IMR-90 (cell line): ENCODE results near the gene DUS1L. TPM values are rescaled to one million over a fixed set of nuclear protein-coding genes. Genes with fewer than 3 reads are reported as not detected.
A peak's percentile ranks its signal among the peaks of the same experiment; 100 is the strongest.

Experiments used
- ATAC-seq: fragments of 200-7000 bp; cut with Tn5 transposase; 2 replicates; pipeline ENCODE4 v1.9.1; 2020; ENCODE audit warnings: low read depth, mild to moderate bottlenecking, moderate library complexity
- BruUV-seq: library from RNA; stranded (reverse); fragments of 400-500 nt; replicated peaks from 2 replicates; lab custom pipeline; 2021; lab: Mats Ljungman, UMichigan
- CTCF ChIA-PET: fragments of 300-600 bp; formaldehyde crosslinking; extraction: SDS; loops from one replicate; lab custom pipeline; 2021; ENCODE audit warnings: antibody characterized with exemption; lab: Yijun Ruan, JAX
- POLR2A ChIA-PET: fragments of 300-600 bp; sonication (Branson Sonifier 250); formaldehyde crosslinking; loops from one replicate; lab custom pipeline; 2022; ENCODE audit warnings: antibody characterized with exemption; ENCODE audit not compliant: unreplicated experiment; lab: Charles Lee
- DNase-seq: peaks from one replicate; pipeline ENCODE4 v3.0.0; 2013
- H2AFZ ChIP-seq: replicated peaks from 2 replicates; pipeline ENCODE3; 2013; ENCODE audit warnings: low read length, mild to moderate bottlenecking; ENCODE audit not compliant: poor library complexity
- H2AK5ac ChIP-seq: 2 replicates; pipeline ENCODE4 v1.6.1; 2013; ENCODE audit warnings: low read depth, low read length, inconsistent platforms
- H2AK9ac ChIP-seq: replicated peaks from 2 replicates; pipeline ENCODE3; 2013; ENCODE audit warnings: mild to moderate bottlenecking, low read depth, low read length, moderate library complexity; ENCODE audit not compliant: poor library complexity
- H2BK120ac ChIP-seq: 2 replicates; pipeline ENCODE4 v1.6.1; 2013; ENCODE audit warnings: low read depth, low read length, inconsistent platforms
- H2BK15ac ChIP-seq: 3 replicates; pipeline ENCODE4 v1.6.1; 2013; ENCODE audit warnings: low read depth, low read length, inconsistent platforms
- H2BK20ac ChIP-seq: 2 replicates; pipeline ENCODE4 v1.6.1; 2013; ENCODE audit warnings: low read depth, mild to moderate bottlenecking, inconsistent platforms, low read length, moderate library complexity
- H2BK5ac ChIP-seq: 2 replicates; pipeline ENCODE4 v1.6.1; 2013; ENCODE audit warnings: mild to moderate bottlenecking, low read depth, low read length, inconsistent platforms; ENCODE audit not compliant: poor library complexity, severe bottlenecking
- H3K14ac ChIP-seq: replicated peaks from 2 replicates; pipeline ENCODE4 v1.6.1; 2013; ENCODE audit warnings: low read depth, low read length, inconsistent platforms
- H3K18ac ChIP-seq: 2 replicates; pipeline ENCODE4 v1.6.1; 2013; ENCODE audit warnings: low read depth, low read length, control low read depth
- H3K23ac ChIP-seq: 2 replicates; pipeline ENCODE4 v1.6.1; 2013; ENCODE audit warnings: low read depth, low read length, inconsistent platforms
- H3K27ac ChIP-seq: 2 replicates; pipeline ENCODE4 v1.5.1; 2013; ENCODE audit warnings: mild to moderate bottlenecking, control low read depth, low read length; ENCODE audit not compliant: insufficient read depth
- H3K27me3 ChIP-seq: 2 replicates; pipeline ENCODE4 v1.6.1; 2013; ENCODE audit warnings: low read length; ENCODE audit not compliant: control insufficient read depth, insufficient read depth
- H3K36me3 ChIP-seq: 2 replicates; pipeline ENCODE4 v1.6.1; 2013; ENCODE audit warnings: low read length, mixed read lengths; ENCODE audit not compliant: control insufficient read depth, insufficient read depth
- H3K4ac ChIP-seq: 2 replicates; pipeline ENCODE4 v1.6.1; 2013; ENCODE audit warnings: low read depth, low read length, inconsistent platforms
- H3K4me1 ChIP-seq: 2 replicates; pipeline ENCODE4 v1.6.1; 2013; ENCODE audit warnings: low read length, mixed read lengths; ENCODE audit not compliant: control insufficient read depth, insufficient read depth
- H3K4me2 ChIP-seq: 2 replicates; pipeline ENCODE4 v1.6.1; 2013; ENCODE audit warnings: low read depth, mild to moderate bottlenecking, control low read depth, low read length, moderate library complexity
- H3K4me3 ChIP-seq: 2 replicates; pipeline ENCODE4 v1.5.1; 2013; ENCODE audit warnings: low read depth, mild to moderate bottlenecking, control low read depth, low read length, moderate library complexity; ENCODE audit not compliant: insufficient read depth
- H3K56ac ChIP-seq: 2 replicates; pipeline ENCODE4 v1.6.1; 2013; ENCODE audit warnings: low read length, inconsistent platforms; ENCODE audit not compliant: insufficient read depth; ENCODE audit errors: extremely low read depth
- H3K79me1 ChIP-seq, 2 experiments: 2 replicates each; pipeline ENCODE4 v1.6.1; 2013; ENCODE audit warnings: low read length in 2 of 2, inconsistent platforms in 1 of 2, low read depth in 1 of 2
- H3K9ac ChIP-seq: 2 replicates; pipeline ENCODE4 v1.6.1; 2013; ENCODE audit warnings: low read depth, low read length, control low read depth
- H3K9me1 ChIP-seq: 2 replicates; pipeline ENCODE4 v1.6.1; 2013; ENCODE audit warnings: low read length, inconsistent platforms; ENCODE audit not compliant: insufficient read depth
- H3K9me3 ChIP-seq: 2 replicates; pipeline ENCODE4 v1.6.1; 2013; ENCODE audit warnings: low read length; ENCODE audit not compliant: control insufficient read depth, insufficient read depth
- H4K20me1 ChIP-seq: 2 replicates; pipeline ENCODE4 v1.6.1; 2013; ENCODE audit warnings: low read length, inconsistent platforms; ENCODE audit not compliant: insufficient read depth
- H4K5ac ChIP-seq: 2 replicates; pipeline ENCODE4 v1.6.1; 2013; ENCODE audit warnings: mild to moderate bottlenecking, low read depth, low read length, control low read depth
- H4K8ac ChIP-seq, 2 experiments: 2 replicates each; pipeline ENCODE4 v1.6.1; 2013; ENCODE audit warnings: low read depth in 2 of 2, low read length in 2 of 2, control low read depth in 1 of 2, inconsistent platforms in 1 of 2
- H4K91ac ChIP-seq: 2 replicates; pipeline ENCODE4 v1.6.1; 2013; ENCODE audit warnings: low read depth, low read length, inconsistent platforms; ENCODE audit not compliant: insufficient read depth
- BHLHE40 ChIP-seq: fragments of 150-350 bp; IDR thresholded peaks from 2 replicates; pipeline ENCODE4 v1.6.1; 2016; ENCODE audit warnings: mild to moderate bottlenecking, low read depth, low read length
- CEBPB ChIP-seq: IDR thresholded peaks from 2 replicates; pipeline ENCODE4 v1.6.1; 2012; ENCODE audit warnings: low read depth, low read length, improper control_type of control experiment
- CHD1 ChIP-seq: IDR thresholded peaks from 2 replicates; pipeline ENCODE4 v1.6.1; 2012; ENCODE audit warnings: low read depth, low read length, improper control_type of control experiment
- FOS ChIP-seq: fragments of 150-350 bp; IDR thresholded peaks from 2 replicates; pipeline ENCODE4 v1.6.1; 2016; ENCODE audit warnings: low read depth, low read length
- MAFK ChIP-seq: IDR thresholded peaks from 2 replicates; pipeline ENCODE4 v1.6.1; 2012; ENCODE audit warnings: low read depth, low read length, improper control_type of control experiment
- MAZ ChIP-seq: IDR thresholded peaks from 2 replicates; pipeline ENCODE4 v1.6.1; 2012; ENCODE audit warnings: low read depth, mild to moderate bottlenecking, low read length, improper control_type of control experiment, moderate library complexity, borderline replicate concordance
- MXI1 ChIP-seq: IDR thresholded peaks from 2 replicates; pipeline ENCODE4 v1.6.1; 2012; ENCODE audit warnings: low read depth, mild to moderate bottlenecking, low read length, moderate library complexity, borderline replicate concordance
- NFE2L2 ChIP-seq: fragments of 150-350 bp; IDR thresholded peaks from 2 replicates; pipeline ENCODE4 v1.6.1; 2016; ENCODE audit warnings: low read depth, mild to moderate bottlenecking, low read length
- POLR2A ChIP-seq: IDR thresholded peaks from 2 replicates; pipeline ENCODE4 v1.6.1; 2012; ENCODE audit warnings: mild to moderate bottlenecking, low read depth, low read length
- RAD21 ChIP-seq: IDR thresholded peaks from 2 replicates; pipeline ENCODE4 v1.6.1; 2012; ENCODE audit warnings: low read length, improper control_type of control experiment
- WGBS, 2 experiments: methylation state at CpG; one replicate each; pipeline versions ENCODE4 v1.1.5 to v1.1.7; 2013; ENCODE audit warnings: missing lambda C conversion rate in 2 of 2; ENCODE audit not compliant: insufficient read length in 1 of 2; ENCODE audit errors: extremely low coverage in 2 of 2; 5-methylcytosine and 5-hydroxymethylcytosine counted together
- dilution Hi-C: fragments of 300-500 bp; cut with HindIII; formaldehyde crosslinking; loops from one replicate; pipeline ENCODE4 v1.14.3; 2018; ENCODE audit warnings: low sequenced_read_pairs; ENCODE audit not compliant: unreplicated experiment
- in situ Hi-C: fragments of 300-500 bp; cut with MboI; formaldehyde crosslinking; loops from 3 replicates; pipeline ENCODE4 v1.14.3; 2019; ENCODE audit warnings: low sequenced_read_pairs, inconsistent platforms, mixed read lengths
- intact Hi-C: fragments of 100-400 bp; cut with micrococcal nuclease; formaldehyde crosslinking; loops from 2 replicates; pipeline ENCODE4 v1.10.0; 2022
- polyA plus RNA-seq, 3 experiments: library from polyadenylated mRNA; depleted of rRNA; stranded (reverse); fragments of >200 nt; gene quantifications; 2 replicates each; pipeline ENCODE4 v1.2.3, GENCODE V29; 2012; ENCODE audit warnings: low replicate concordance in 1 of 3
- total RNA-seq: library from RNA; depleted of rRNA; stranded (reverse); fragments of >200 nt; gene quantifications from 2 replicates; pipeline ENCODE4 v1.2.3, GENCODE V29; 2012
- TF ChIP-seq, protein P1 (sequence below): conservative IDR thresholded peaks from 2 replicates; pipeline ENCODE4 v1.5.1; 2012; ENCODE audit warnings: mild to moderate bottlenecking, low read depth, low read length, improper control_type of control experiment
- TF ChIP-seq, protein P2 (sequence below): fragments of 150-350 bp; IDR thresholded peaks from 2 replicates; pipeline ENCODE4 v1.6.1; 2016; ENCODE audit warnings: low read depth, mild to moderate bottlenecking, low read length, moderate library complexity, borderline replicate concordance
- TF ChIP-seq, protein P3 (sequence below): fragments of 150-350 bp; IDR thresholded peaks from 2 replicates; pipeline ENCODE4 v1.6.1; 2017; ENCODE audit warnings: mild to moderate bottlenecking, antibody characterized with exemption, low read length, low read depth

DUS1L gene
- total and polyA plus RNA-seq, 2 of the 4 experiments (the other 2 are of a cell fraction): 29.0 to 76.9 TPM

DNA sequence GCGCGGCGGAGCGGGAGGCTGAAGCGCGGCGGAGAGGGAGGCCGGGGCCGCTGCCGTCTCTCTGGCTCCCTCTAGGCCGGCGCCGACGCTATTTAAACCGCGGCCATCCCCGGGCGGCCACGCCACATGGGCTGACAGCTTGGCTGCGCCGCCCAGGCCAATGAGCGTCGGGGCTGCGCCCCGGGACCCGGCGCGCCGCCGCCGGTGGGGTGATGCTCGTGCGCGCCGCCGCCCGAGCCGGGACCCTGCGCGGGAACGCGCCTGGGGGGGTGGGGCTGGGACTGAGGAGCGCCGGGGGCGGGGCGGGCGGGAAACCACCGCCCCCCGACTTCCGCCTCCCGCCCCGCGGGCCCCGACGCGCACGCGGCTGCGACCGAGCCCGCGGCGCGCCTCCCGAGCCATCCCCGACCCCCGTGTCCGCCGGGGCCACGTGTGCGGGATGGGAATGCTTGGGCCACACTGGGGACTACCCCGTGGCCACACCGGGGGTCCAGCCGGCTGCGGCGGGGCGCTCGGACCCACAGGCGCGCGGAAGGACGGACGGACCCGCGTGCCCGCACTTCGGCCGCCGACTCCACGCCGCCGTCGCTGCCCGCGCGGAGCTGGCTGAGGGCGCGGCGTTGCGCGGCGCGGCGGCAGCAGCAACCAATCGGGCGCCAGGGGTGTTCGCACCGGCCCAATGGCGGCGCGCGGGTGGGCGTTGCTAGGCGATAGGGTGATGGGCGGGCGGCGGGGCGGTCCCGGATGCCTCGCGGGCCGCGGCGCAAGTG lies 32.8 kb upstream of the DUS1L start, which contains the start of gene FASN:
Gene FASN, minus strand, starts transcription at position 68 of the 770 bp plus-strand sequence. CDS start 1,791 bp downstream, outside the sequence.
- Histone ChIP-seq H3K79me1 (peaks cover 0 to 52% of the 10 kb centered on the region in 2 experiments), H3K36me3 (peaks cover 21% of the 10 kb centered on the region), H3K9me1 (peaks cover 5% of the 10 kb centered on the region; the same call in 1 of the 2 replicates), H3K18ac (peak within 1 kb of the TSS; percentile 46; the same call in 1 of the 2 replicates), H3K14ac (peak within 1 kb of the TSS; percentile 96), H3K9ac (peak within 1 kb of the TSS; percentile 87), H3K27me3 (no peaks in the 10 kb centered on the region), H2AK5ac (peak within 1 kb of the TSS; percentile 94), H2BK5ac (peak within 1 kb of the TSS; percentile 90), H4K91ac (peak within 1 kb of the TSS; percentile 84), H3K9me3 (no peaks in the 10 kb centered on the region), H2AFZ (peak within 1 kb of the TSS; percentile 99), H3K23ac (peak within 1 kb of the TSS; percentile 94), H3K4me3 (peak within 1 kb of the TSS; percentile 72), H4K5ac (peak within 1 kb of the TSS; percentile 93), H2BK120ac (peak within 1 kb of the TSS; percentile 74), H3K4me1 (peaks cover 13% of the 10 kb centered on the region), H3K27ac (peak within 1 kb of the TSS; percentile 94), H3K4ac (peak within 1 kb of the TSS; percentile 97), H4K8ac (peak within 1 kb of the TSS; percentile 95 to 97), H4K20me1 (peaks cover 28% of the 10 kb centered on the region), H3K56ac (peak within 1 kb of the TSS; percentile 41; the same call in 1 of the 2 replicates), H2AK9ac (peak within 1 kb of the TSS; percentile 99), H2BK15ac (peak within 1 kb of the TSS; percentile 39; the same call in 1 of the 3 replicates), H2BK20ac (0 out of 2 replicates have a peak within 1 kb of the TSS, but pooled peaks have one; percentile 10), H3K4me2 (peak within 1 kb of the TSS; percentile 83)
- CTCF ChIA-PET: interaction anchor here (0.7 kb wide), 1 partner anchor 68 kb away, joined by 3 read pairs; no protein-coding TSS in a partner anchor
- ATAC-seq: peak; percentile 85
- WGBS, 2 experiments: 0% methylated on average over 64 of the region's 124 CpGs; no CpG with 5 or more reads in 1 of the 2 experiments
- POLR2A ChIA-PET: interaction anchor here (0.6 to 1.5 kb wide), 4 partner anchors 44 to 243 kb away, joined by 3 to 5 read pairs (median 4); partner anchors contain the start of gene DCXR
- dilution Hi-C loops: no loop called here
- intact Hi-C loops: loop anchor here (1.0 to 2.0 kb wide), 3 partner anchors 56 to 67 kb away; partner anchors contain the start of genes DCXR and RAC3
- DNase-seq: peak; percentile 93
- in situ Hi-C loops: no loop called here
- BruUV-seq: no TSS peak
- TF ChIP-seq NFE2L2 (no peak), POLR2A (peak; percentile 97), MAFK (no peak), MXI1 (peak; percentile 90), CEBPB (no peak), CHD1 (no peak), FOS (peak; percentile 38; the same call in 1 of the 2 replicates), BHLHE40 (no peak), RAD21 (peak; percentile 15; the same call in 1 of the 2 replicates), MAZ (0 out of 2 replicates have a peak, but pooled peaks have one; percentile 49)
- TF ChIP-seq, protein P1, sequence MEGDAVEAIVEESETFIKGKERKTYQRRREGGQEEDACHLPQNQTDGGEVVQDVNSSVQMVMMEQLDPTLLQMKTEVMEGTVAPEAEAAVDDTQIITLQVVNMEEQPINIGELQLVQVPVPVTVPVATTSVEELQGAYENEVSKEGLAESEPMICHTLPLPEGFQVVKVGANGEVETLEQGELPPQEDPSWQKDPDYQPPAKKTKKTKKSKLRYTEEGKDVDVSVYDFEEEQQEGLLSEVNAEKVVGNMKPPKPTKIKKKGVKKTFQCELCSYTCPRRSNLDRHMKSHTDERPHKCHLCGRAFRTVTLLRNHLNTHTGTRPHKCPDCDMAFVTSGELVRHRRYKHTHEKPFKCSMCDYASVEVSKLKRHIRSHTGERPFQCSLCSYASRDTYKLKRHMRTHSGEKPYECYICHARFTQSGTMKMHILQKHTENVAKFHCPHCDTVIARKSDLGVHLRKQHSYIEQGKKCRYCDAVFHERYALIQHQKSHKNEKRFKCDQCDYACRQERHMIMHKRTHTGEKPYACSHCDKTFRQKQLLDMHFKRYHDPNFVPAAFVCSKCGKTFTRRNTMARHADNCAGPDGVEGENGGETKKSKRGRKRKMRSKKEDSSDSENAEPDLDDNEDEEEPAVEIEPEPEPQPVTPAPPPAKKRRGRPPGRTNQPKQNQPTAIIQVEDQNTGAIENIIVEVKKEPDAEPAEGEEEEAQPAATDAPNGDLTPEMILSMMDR: peak; percentile 66
- TF ChIP-seq, protein P2, sequence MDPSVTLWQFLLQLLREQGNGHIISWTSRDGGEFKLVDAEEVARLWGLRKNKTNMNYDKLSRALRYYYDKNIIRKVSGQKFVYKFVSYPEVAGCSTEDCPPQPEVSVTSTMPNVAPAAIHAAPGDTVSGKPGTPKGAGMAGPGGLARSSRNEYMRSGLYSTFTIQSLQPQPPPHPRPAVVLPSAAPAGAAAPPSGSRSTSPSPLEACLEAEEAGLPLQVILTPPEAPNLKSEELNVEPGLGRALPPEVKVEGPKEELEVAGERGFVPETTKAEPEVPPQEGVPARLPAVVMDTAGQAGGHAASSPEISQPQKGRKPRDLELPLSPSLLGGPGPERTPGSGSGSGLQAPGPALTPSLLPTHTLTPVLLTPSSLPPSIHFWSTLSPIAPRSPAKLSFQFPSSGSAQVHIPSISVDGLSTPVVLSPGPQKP: no peak
- TF ChIP-seq, protein P3, sequence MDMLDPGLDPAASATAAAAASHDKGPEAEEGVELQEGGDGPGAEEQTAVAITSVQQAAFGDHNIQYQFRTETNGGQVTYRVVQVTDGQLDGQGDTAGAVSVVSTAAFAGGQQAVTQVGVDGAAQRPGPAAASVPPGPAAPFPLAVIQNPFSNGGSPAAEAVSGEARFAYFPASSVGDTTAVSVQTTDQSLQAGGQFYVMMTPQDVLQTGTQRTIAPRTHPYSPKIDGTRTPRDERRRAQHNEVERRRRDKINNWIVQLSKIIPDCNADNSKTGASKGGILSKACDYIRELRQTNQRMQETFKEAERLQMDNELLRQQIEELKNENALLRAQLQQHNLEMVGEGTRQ: peak; percentile 55
